NCI-H187 treated with DMSO at 0.1 percent for 48 hours (cell line): ENCODE results near the gene LRFN5.
"Not testable (repeated sequence)": the region's sequence is repeated elsewhere in the genome, so short reads cannot be mapped to it uniquely, and the experiment has no call there.

ENCODE experiments used
- DNase-seq: peaks from one replicate; lab custom pipeline; 2025; lab: John Stamatoyannopoulos, UW

LRFN5 gene

GRCh38 chr14:41899416-41899815 lies 292.7 kb downstream of the LRFN5 start:
- peak; percentile 96 for DNase-seq

- DNase-seq: no peak
Measured at GRCh38 chr14:41900644-41901043, 294.0 kb downstream of the LRFN5 start.

- no peak for DNase-seq
Measured at GRCh38 chr14:41901089-41901488, 294.4 kb downstream of the LRFN5 start.

- DNase-seq: no peak
Measured at GRCh38 chr14:41905394-41905964, 298.8 kb downstream of the LRFN5 start.

GRCh38 chr14:41911155-41911554 lies 304.5 kb downstream of the LRFN5 start:
- DNase-seq: not testable (repeated sequence)

- DNase-seq: no peak
Measured at GRCh38 chr14:41913398-41913797, 306.7 kb downstream of the LRFN5 start.

GRCh38 chr14:41915732-41916131 lies 309.1 kb downstream of the LRFN5 start:
- DNase-seq: no peak

GRCh38 chr14:41916313-41916712 lies 309.6 kb downstream of the LRFN5 start:
- DNase-seq: no peak

- DNase-seq: no peak
Measured at GRCh38 chr14:41925409-41925808, 318.7 kb downstream of the LRFN5 start.

- no peak for DNase-seq
Measured at GRCh38 chr14:41950428-41951151, 343.9 kb downstream of the LRFN5 start.
